Measurements from ENCODE around the gene GPI.
"Not testable (repeated sequence)": the region's sequence is repeated elsewhere in the genome, so short reads cannot be mapped to it uniquely, and the experiment has no call there.

GPI gene

DNA sequence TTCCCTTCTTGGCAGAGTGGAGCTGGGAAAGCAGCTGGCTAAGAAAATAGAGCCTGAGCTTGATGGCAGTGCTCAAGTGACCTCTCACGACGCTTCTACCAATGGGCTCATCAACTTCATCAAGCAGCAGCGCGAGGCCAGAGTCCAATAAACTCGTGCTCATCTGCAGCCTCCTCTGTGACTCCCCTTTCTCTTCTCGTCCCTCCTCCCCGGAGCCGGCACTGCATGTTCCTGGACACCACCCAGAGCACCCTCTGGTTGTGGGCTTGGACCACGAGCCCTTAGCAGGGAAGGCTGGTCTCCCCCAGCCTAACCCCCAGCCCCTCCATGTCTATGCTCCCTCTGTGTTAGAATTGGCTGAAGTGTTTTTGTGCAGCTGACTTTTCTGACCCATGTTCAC lies 34.9 kb downstream of the GPI start:
- Histone ChIP-seq H3K4me1 (ENCODE audit: control insufficient read depth in 1 of 2, insufficient read depth in 1 of 2, low read depth in 1 of 2, low read length in 1 of 2) (peaks cover 11% of the 10 kb centered on the region in 2 experiments), H3K27ac (no peak overlapping the region), H3K36me3 (peaks cover 59% of the 10 kb centered on the region), H3K4me3 (ENCODE audit: low read depth in 1 of 2, low read length in 1 of 2) (no peak overlapping the region), H3K9me3 (no peaks in the 10 kb centered on the region), H3K27me3 (no peaks in the 10 kb centered on the region)
- TF ChIP-seq, protein P1, sequence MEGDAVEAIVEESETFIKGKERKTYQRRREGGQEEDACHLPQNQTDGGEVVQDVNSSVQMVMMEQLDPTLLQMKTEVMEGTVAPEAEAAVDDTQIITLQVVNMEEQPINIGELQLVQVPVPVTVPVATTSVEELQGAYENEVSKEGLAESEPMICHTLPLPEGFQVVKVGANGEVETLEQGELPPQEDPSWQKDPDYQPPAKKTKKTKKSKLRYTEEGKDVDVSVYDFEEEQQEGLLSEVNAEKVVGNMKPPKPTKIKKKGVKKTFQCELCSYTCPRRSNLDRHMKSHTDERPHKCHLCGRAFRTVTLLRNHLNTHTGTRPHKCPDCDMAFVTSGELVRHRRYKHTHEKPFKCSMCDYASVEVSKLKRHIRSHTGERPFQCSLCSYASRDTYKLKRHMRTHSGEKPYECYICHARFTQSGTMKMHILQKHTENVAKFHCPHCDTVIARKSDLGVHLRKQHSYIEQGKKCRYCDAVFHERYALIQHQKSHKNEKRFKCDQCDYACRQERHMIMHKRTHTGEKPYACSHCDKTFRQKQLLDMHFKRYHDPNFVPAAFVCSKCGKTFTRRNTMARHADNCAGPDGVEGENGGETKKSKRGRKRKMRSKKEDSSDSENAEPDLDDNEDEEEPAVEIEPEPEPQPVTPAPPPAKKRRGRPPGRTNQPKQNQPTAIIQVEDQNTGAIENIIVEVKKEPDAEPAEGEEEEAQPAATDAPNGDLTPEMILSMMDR (IDR thresholded peaks at IDR 0.05) = no peak

DNA sequence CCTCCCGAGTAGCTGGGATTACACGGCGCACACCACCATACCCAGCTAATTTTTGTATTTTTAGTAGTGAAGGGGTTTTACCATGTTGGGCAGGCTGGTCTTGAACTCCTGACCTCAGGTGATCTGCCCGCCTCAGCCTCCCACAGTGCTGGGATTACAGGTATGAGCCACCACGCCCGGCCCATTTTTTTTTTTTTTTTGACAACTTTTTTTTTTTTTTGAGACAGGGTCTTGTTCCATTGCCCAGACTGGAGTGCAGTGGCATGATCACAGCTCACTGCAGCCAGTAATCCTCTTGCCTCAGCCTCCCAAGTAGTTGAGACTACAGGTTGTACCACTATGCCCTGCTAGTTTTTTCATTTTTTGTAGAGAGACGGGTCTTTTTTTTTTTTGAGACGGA lies 35.8 kb downstream of the GPI start:
- Histone ChIP-seq H3K4me1 (ENCODE audit: control insufficient read depth in 1 of 2, insufficient read depth in 1 of 2, low read depth in 1 of 2, low read length in 1 of 2) (peaks cover 11% of the 10 kb centered on the region in 2 experiments), H3K36me3 (peaks cover 50% of the 10 kb centered on the region)
- not testable (repeated sequence) for H3K27ac ChIP-seq; H3K4me3 ChIP-seq (ENCODE audit: low read depth in 1 of 2, low read length in 1 of 2); H3K27me3 ChIP-seq; H3K9me3 ChIP-seq

DNA sequence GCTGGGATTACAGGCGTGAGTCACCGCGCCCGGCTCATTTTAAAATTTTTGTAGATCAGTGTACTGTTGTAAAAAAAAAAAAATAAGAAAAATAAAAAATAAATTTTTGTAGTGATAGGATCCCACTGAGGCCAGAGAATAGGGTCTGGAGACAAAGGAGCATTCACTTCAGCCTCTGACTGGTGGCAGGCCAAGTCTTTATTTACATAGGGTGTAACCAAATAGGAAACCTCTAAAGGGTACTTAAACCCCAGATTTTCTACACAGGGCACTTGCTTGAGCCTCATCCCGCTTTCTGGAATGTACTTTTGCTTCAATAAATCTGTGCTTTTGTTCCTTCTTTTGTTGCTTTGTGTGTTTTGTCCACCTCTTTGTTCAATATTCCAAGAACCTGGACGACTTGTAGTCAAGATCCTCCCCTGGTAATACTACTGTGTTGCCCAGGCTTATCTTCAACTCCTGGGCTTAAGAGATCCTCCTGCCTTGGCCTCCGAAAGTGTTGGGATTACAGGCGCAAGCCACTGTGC lies 37.1 kb downstream of the GPI start:
- TF ChIP-seq, protein P1 (IDR thresholded peaks at IDR 0.05) = no peak
- Histone ChIP-seq H3K36me3 (peaks cover 37% of the 10 kb centered on the region), H3K4me3 (ENCODE audit: low read depth in 1 of 2, low read length in 1 of 2) (no peak overlapping the region)

DNA sequence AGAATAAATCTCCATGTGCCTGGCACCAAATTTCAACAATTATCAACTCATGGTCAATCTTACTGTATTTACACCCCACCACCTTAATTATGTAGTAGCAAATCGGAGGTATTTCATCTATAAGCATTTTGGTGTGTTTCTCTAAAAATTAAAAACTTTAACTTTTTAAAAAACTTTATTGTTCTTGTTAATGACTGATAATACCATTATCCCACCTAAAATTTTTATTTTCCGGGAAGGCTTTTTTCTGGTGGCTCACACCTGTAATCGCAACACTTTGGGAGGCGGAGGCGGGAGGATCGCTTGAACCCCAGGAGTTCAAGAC lies 38.8 kb downstream of the GPI start:
- Histone ChIP-seq H3K36me3 (peaks cover 21% of the 10 kb centered on the region), H3K4me3 (ENCODE audit: low read depth in 1 of 2, low read length in 1 of 2) (peak overlapping the region; percentile 75 to 86), H3K9me3 (no peaks in the 10 kb centered on the region), H3K27me3 (no peaks in the 10 kb centered on the region), H3K27ac (peak overlapping the region; percentile 35), H3K4me1 (ENCODE audit: control insufficient read depth in 1 of 2, insufficient read depth in 1 of 2, low read depth in 1 of 2, low read length in 1 of 2) (peaks cover 11% of the 10 kb centered on the region in 2 experiments)
- TF ChIP-seq, protein P1 (IDR thresholded peaks at IDR 0.05) = no peak

More for the DNA sequence above, 37.1 kb downstream of the GPI start:
- H3K27me3 ChIP-seq = no peaks in the 10 kb centered on the region
- H3K4me1 ChIP-seq (ENCODE audit: control insufficient read depth in 1 of 2, insufficient read depth in 1 of 2, low read depth in 1 of 2, low read length in 1 of 2) = peaks cover 11% of the 10 kb centered on the region in 2 experiments
- H3K9me3 ChIP-seq = no peaks in the 10 kb centered on the region
- no peak overlapping the region for H3K27ac ChIP-seq

DNA sequence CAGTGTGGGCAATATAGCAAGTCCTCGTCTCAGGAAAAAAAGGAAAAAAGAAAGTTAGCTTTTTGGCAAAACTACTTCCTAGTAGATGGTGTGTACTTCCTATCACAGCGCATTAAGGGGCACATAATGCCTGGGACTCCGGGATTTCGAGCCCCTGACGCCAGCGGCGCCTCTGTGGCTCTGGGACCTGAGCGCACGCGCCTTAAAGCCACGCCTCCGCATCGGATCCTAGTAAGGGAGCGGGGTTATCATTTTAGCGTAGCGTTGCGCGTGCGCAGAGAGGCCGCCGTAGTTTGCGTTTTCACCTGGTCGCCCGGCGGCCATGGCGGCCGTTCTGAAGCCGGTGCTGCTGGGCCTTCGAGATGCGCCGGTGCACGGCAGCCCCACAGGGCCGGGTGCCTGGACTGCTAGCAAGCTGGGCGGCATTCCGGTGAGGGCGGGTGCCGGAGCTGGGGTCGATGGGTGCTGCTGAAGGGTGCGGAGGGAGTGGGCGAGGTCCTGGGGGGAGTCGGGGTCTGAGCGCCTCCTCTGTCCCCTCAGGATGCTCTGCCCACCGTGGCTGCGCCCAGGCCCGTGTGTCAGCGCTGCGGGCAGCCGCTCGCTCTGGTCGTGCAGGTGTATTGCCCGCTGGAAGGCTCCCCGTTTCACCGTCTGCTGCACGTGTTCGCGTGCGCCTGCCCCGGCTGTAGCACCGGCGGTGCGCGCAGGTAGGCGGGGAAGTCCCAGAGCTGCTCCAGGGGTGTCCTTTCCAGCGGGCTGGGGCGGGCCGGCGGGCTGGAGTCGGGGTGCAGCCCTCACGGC lies 39.3 kb downstream of the GPI start, which contains the start of gene PDCD2L:
TSS of gene PDCD2L (plus strand) at position 291 of the 801 bp plus-strand sequence. CDS start at position 323, 32 bp downstream.
- peak within 1 kb of the TSS; percentile 35 for H3K27ac ChIP-seq
- H3K27me3 ChIP-seq = no peaks in the 10 kb centered on the region
- H3K36me3 ChIP-seq = peaks cover 15% of the 10 kb centered on the region
- peak within 1 kb of the TSS; percentile 75 to 86 for H3K4me3 ChIP-seq (ENCODE audit: low read depth in 1 of 2, low read length in 1 of 2)
- peaks cover 11% of the 10 kb centered on the region in 2 experiments for H3K4me1 ChIP-seq (ENCODE audit: control insufficient read depth in 1 of 2, insufficient read depth in 1 of 2, low read depth in 1 of 2, low read length in 1 of 2)
- TF ChIP-seq, protein P1 (IDR thresholded peaks at IDR 0.05) = no peak
- H3K9me3 ChIP-seq = no peaks in the 10 kb centered on the region
